Measurements from ENCODE around the gene ADIRF. TPM values are rescaled to one million over a fixed set of nuclear protein-coding genes. Genes with fewer than 3 reads are reported as not detected.
"Not testable (repeated sequence)": the region's sequence is repeated elsewhere in the genome, so short reads cannot be mapped to it uniquely, and the experiment has no call there.

ADIRF gene
- total RNA-seq, 1 donor from 2014 or later = not detected

- Mint-ChIP-seq H3K36me3 (ENCODE audit: unreplicated experiment) (no peaks in the 10 kb centered on the region), H3K4me3 (ENCODE audit: unreplicated experiment) (no peak overlapping the region), H3K27ac (ENCODE audit: unreplicated experiment) (no peak overlapping the region), H3K9me3 (ENCODE audit: unreplicated experiment) (peaks cover 8% of the 10 kb centered on the region), H3K4me1 (ENCODE audit: low read depth, unreplicated experiment) (peaks cover 6% of the 10 kb centered on the region), H3K27me3 (ENCODE audit: unreplicated experiment) (peaks cover 11% of the 10 kb centered on the region)
- no peak for TF ChIP-seq CTCF (IDR thresholded peaks at IDR 0.05; ENCODE audit: partially characterized antibody, unreplicated experiment)
- no peak for DNase-seq
These were observed 6.2 kb downstream of the ADIRF start for GRCh38 chr10:86974484-86974883.

- Mint-ChIP-seq H3K4me3 (ENCODE audit: unreplicated experiment) (no peak overlapping the region), H3K4me1 (ENCODE audit: low read depth, unreplicated experiment) (peaks cover 3% of the 10 kb centered on the region), H3K36me3 (ENCODE audit: unreplicated experiment) (no peaks in the 10 kb centered on the region), H3K27ac (ENCODE audit: unreplicated experiment) (no peak overlapping the region), H3K9me3 (ENCODE audit: unreplicated experiment) (peaks cover 7% of the 10 kb centered on the region), H3K27me3 (ENCODE audit: unreplicated experiment) (peaks cover 6% of the 10 kb centered on the region)
- TF ChIP-seq CTCF (IDR thresholded peaks at IDR 0.05; ENCODE audit: partially characterized antibody, unreplicated experiment) = no peak
- DNase-seq = no peak
These were observed 8.2 kb downstream of the ADIRF start for GRCh38 chr10:86976362-86977056.

DNA sequence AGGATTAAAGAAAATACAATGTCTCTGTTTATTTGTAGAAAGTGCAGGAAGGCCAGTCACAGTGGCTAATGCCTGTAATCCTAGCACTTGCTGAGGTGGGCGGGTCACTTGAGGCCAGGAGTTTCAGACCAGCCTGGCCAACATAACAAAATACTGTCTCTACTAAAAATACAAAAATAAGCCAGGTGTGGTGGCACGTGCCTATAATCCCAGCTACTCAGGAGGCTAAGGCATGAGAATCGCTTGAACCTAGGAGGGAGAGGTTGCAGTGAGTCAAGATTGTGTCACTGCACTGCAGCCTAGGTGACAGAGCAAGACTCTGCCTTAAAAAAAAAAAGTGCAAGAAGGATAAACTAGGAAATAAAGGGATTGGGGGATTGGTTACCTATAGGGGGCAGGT, 10.2 kb downstream of the ADIRF start:
- not testable (repeated sequence) for H3K27ac Mint-ChIP-seq (ENCODE audit: unreplicated experiment); H3K4me3 Mint-ChIP-seq (ENCODE audit: unreplicated experiment); H3K36me3 Mint-ChIP-seq (ENCODE audit: unreplicated experiment); H3K4me1 Mint-ChIP-seq (ENCODE audit: low read depth, unreplicated experiment); H3K27me3 Mint-ChIP-seq (ENCODE audit: unreplicated experiment); DNase-seq; H3K9me3 Mint-ChIP-seq (ENCODE audit: unreplicated experiment)

DNA sequence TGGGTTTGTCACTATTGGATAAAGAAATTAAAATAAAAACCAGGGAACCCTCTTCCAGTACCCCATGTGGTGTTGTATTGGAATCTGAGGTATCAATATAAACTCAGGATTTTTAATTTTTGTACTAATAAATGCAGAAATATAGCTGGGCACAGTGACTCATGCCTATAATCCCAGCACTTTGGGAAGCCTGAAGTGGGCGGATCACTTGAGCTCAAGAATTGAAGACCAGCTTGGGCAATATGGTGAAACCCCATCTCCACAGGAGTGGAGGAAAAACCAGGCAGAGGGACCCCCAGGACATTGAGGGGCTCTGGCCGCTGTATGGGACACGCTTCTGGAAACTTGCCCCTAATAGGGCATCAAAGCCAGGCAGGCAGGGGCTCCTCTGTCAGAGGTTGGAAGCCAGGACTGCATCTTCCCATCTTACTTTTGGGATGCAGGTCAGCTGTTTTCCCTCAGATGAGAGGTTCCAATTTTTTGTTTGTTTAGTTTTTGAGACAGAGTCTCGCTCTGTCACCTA, 11.1 kb downstream of the ADIRF start:
- Mint-ChIP-seq H3K9me3 (ENCODE audit: unreplicated experiment) (peaks cover 3% of the 10 kb centered on the region), H3K36me3 (ENCODE audit: unreplicated experiment) (no peaks in the 10 kb centered on the region), H3K4me3 (ENCODE audit: unreplicated experiment) (no peak overlapping the region), H3K27me3 (ENCODE audit: unreplicated experiment) (peaks cover 4% of the 10 kb centered on the region), H3K4me1 (ENCODE audit: low read depth, unreplicated experiment) (peaks cover 3% of the 10 kb centered on the region), H3K27ac (ENCODE audit: unreplicated experiment) (no peak overlapping the region)
- no peak for DNase-seq
- TF ChIP-seq CTCF (IDR thresholded peaks at IDR 0.05; ENCODE audit: partially characterized antibody, unreplicated experiment) = no peak

GRCh38 chr10:86979977-86980448, 11.7 kb downstream of the ADIRF start:
- Mint-ChIP-seq H3K27ac (ENCODE audit: unreplicated experiment) (no peak overlapping the region), H3K4me3 (ENCODE audit: unreplicated experiment) (no peak overlapping the region), H3K4me1 (ENCODE audit: low read depth, unreplicated experiment) (peaks cover 3% of the 10 kb centered on the region), H3K36me3 (ENCODE audit: unreplicated experiment) (no peaks in the 10 kb centered on the region), H3K27me3 (ENCODE audit: unreplicated experiment) (peaks cover 4% of the 10 kb centered on the region), H3K9me3 (ENCODE audit: unreplicated experiment) (peaks cover 2% of the 10 kb centered on the region)
- DNase-seq = no peak
- no peak for TF ChIP-seq CTCF (IDR thresholded peaks at IDR 0.05; ENCODE audit: partially characterized antibody, unreplicated experiment)

DNA sequence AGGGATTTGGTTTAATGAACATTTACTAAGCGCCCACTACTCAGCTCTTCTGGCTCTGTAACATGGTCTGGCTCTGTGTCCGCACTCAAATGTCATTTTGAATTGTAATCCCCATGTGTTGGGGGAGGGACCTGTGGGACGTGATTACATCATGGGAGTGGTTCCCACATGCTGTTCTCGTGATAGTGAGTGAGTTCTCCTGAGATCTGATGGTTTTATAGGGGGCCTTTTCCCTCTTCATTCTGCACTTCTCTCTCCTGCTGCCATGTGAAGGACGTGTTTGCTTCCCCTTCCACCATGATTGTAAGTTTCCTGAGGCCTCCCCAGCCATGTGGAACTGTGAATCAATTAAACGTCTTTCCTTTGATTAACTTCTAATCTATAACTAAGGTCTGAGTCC, 12.7 kb downstream of the ADIRF start:
- H3K27me3 Mint-ChIP-seq (ENCODE audit: unreplicated experiment); H3K9me3 Mint-ChIP-seq (ENCODE audit: unreplicated experiment); DNase-seq; H3K4me3 Mint-ChIP-seq (ENCODE audit: unreplicated experiment); H3K36me3 Mint-ChIP-seq (ENCODE audit: unreplicated experiment); H3K27ac Mint-ChIP-seq (ENCODE audit: unreplicated experiment); H3K4me1 Mint-ChIP-seq (ENCODE audit: low read depth, unreplicated experiment): not testable (repeated sequence)

Measured in glutamatergic neuron (in vitro differentiated cells).